Measurements from ENCODE around the gene ATP6V1F.

Gene ATP6V1F, protein sequence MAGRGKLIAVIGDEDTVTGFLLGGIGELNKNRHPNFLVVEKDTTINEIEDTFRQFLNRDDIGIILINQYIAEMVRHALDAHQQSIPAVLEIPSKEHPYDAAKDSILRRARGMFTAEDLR

GRCh38 chr7:128862571-128863432 lies at the start of gene ATP6V1F:
TSS of gene ATP6V1F (plus strand) at chr7:128862856. CDS start at chr7:128862905, 49 bp downstream.
- DNase-seq (ENCODE audit: low spot score) = peak; percentile 99

- DNase-seq (ENCODE audit: low spot score) = no peak
These were observed 48.2 kb upstream of the ATP6V1F start for GRCh38 chr7:128814499-128814898.

DNA sequence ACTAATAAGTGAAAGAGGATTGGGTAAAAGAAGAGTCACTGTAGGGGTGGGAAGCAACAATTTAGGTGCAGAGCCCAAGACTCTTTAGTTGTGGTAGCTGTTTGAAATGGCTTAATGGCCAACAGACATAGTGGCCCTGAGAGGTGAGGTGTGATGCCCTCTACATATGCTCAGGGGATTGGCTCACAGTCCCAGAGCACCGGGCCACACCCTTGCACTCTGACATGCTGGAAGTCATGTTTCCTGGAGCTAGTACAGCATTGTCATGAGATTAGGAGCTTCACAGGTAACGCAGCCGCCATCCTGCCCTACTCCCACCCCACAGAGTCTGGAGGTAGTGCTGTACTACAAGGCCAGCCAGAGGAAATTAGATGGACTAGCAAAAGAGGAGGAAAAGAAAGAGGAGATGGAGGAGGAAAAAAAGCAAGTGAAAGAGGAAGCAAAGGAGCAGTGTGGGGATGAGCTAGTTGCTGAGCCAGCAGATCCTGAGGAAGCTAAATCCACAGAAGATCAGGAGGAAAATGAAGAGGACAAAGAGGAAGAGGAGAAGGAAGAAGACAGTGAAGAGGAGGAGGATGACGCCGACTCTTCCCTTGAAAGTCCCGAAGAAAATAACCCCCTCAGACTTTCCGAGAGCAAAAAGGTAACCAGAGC lies 47.2 kb upstream of the ATP6V1F start:
- no peak for DNase-seq (ENCODE audit: low spot score)

- DNase-seq (ENCODE audit: low spot score) = no peak
These were observed 44.0 kb upstream of the ATP6V1F start for GRCh38 chr7:128818694-128819093.

GRCh38 chr7:128821724-128822123 lies 40.9 kb upstream of the ATP6V1F start:
- DNase-seq (ENCODE audit: low spot score) = no peak

- no peak for DNase-seq (ENCODE audit: low spot score)
These were observed 36.1 kb upstream of the ATP6V1F start for GRCh38 chr7:128826512-128826911.

- DNase-seq (ENCODE audit: low spot score) = no peak
These were observed 35.8 kb upstream of the ATP6V1F start for GRCh38 chr7:128826916-128827247.

DNA sequence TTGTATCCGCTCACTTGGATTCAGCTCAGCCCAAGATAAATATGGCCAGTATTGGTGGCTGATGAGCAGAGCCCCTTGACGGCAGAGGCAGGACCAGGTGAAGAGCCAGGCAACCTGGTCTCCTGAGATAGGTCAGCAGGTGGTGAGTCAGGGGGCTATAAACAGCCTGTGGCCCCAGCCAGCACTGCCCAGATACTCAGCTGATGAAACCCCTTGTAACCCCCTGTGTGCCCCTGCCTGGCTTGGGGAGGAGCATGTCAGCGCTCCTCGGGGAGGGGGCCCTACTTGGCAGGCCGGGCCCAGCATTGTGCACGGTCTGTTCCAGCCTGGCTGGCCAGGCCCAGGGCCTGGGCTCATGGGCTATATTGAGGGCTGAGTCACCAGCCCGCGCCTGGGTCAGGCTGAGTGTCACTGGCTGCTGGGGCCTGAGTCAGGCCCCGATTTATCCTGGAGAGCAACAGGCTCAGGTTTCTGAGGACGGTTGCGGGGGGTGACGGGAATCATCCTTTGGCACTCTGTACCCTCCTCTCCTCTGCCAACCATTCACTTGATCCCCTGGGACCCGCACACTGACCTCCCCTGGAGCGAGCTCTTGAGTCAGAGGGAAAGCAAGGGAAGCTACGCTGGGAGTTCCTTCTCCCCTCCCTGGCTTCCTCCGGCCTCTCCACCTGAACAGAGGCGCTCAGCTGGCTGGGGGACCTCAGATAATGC lies 35.3 kb upstream of the ATP6V1F start:
- DNase-seq (ENCODE audit: low spot score) = no peak

GRCh38 chr7:128827971-128828711 lies 34.5 kb upstream of the ATP6V1F start:
- no peak for DNase-seq (ENCODE audit: low spot score)

- DNase-seq (ENCODE audit: low spot score) = no peak
These were observed 33.1 kb upstream of the ATP6V1F start for GRCh38 chr7:128829391-128830166.

- no peak for DNase-seq (ENCODE audit: low spot score)
These were observed 32.2 kb upstream of the ATP6V1F start, which contains the start of gene FLNC for GRCh38 chr7:128830231-128831177. TSS of gene FLNC (plus strand) at chr7:128830406. CDS start at chr7:128830638, 232 bp downstream.

DNA sequence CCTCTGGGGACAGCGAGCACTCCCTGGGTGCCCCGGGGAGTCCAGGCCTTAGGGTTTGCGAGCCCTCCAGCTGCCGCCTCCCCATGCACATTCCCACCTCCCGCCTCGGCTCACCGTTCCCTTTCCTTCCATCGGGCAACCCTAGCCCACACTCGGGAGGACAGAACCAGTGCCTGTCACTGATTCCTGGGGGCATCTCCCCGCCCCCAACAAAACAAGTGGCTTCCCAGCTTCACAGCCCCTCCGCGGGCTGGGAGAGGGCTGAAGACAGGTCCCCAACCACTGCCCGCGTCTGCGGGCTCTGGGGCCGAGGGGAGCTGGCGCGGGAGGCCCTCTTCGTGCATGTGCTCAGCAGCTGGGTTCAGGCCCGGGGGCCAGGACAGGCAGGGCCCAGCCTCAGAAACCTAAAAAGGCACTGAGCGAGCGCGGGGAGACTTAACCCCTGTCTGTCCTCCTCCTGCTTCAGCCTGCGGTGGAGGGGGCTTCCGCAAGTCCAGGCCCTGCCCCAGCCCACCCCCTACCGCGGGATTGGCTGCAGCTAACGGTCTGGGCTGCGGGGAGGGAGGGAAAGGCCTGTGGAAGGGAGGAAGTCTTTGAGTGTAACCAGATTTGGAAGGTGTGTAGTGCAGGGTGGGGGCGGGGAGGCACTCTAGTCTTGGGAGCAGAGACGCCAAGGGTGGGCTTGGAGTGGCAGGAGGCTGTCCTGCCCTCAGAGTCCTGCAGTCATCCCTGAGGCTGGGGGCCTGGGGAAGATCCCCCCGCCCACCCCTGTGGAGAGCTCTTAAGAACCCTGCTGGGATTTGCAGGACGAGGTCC lies 31.3 kb upstream of the ATP6V1F start:
- no peak for DNase-seq (ENCODE audit: low spot score)

- no peak for DNase-seq (ENCODE audit: low spot score)
These were observed 30.4 kb upstream of the ATP6V1F start for GRCh38 chr7:128831994-128832879.

- no peak for DNase-seq (ENCODE audit: low spot score)
These were observed 29.8 kb upstream of the ATP6V1F start for GRCh38 chr7:128832880-128833147.

DNA sequence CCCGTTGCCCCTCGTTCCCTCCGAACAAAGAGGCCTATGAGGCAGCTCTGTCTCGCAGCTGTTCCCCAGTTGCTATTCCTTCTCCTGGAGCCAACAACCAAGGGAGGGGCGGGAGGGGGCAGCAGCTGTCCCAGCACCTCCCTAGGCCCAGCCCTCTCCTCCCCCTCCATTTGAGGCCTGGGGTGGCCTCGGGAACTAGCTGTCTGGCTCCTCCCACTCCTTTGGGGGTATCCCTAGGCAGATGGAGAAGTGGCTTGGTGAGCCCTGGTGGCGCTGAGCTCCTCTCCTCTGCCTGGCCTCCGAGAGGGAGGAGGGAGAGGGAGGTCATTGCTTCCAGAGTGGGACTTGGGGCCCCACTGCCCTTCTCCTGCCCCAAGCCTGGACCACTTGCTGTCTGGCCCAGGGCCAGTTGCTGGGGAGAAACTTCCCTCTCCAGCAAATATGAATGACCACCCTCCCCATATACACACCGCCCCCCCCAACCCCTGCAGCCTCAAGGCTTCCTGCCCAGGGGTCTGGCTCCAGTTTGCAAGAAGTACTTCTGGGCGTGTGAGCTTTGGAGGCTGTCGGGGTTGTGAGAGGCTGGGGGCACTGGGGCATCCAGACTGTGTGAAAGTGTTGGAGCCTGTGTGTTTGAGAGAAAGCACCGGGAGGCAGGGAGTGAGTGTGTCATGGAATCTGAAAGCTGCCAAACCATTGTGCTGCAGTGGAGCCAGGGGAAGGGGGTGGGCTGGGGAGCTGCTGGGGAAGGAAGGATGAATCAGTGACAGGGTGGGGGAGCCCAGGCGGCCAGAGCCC lies 29.3 kb upstream of the ATP6V1F start:
- DNase-seq (ENCODE audit: low spot score) = no peak

DNA sequence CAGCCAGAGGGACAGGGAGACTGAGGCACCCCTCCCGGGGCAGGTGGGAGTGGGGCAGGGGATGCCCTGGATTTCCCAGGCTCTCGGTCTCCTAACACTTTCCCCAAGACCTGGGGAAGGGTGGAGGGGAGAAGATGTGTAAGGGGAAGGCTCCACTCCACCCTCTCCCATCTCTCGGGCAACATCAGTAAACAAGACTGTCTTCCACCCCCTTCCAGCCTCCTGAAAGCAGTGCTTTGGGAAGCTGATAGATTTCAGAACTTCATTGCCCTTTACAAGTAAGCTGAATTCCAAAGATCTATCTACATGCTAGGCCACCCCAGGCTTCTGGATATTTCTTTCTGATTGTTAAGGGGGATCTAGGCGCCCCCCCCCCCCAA lies 28.7 kb upstream of the ATP6V1F start:
- no peak for DNase-seq (ENCODE audit: low spot score)

DNA sequence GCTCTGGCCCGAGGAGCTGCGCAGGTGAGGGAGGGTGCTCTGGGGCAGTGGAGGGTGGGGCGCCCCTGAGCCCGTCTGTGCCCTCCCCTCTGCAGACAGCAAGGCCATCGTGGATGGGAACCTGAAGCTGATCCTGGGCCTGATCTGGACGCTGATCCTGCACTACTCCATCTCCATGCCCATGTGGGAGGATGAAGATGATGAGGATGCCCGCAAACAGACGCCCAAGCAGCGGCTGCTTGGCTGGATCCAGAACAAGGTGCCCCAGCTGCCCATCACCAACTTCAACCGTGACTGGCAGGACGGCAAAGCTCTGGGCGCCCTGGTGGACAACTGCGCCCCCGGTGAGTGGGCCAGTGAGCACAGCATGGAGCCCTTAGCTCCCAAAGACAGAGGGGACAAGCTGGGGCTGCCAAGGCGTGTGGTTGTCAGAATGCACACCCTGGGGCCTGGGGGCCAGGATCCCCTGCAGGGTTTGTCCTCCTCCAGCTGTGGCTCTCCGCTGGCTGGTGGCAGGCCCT lies 27.4 kb upstream of the ATP6V1F start:
- no peak for DNase-seq (ENCODE audit: low spot score)

Measured in activated CD4-positive, alpha-beta T cell treated with anti-CD3 and anti-CD28 coated beads, Interleukin-2, Interleukin-4, amounts not matched to agents 100 ng/mL and 50 ng/mL, durations not matched to agents 16 hours and 8 hours (primary cell).